ENCODE measurements around the gene FAM161A. TPM values are rescaled to one million over a fixed set of nuclear protein-coding genes. Genes with fewer than 3 reads are reported as not detected.
"Not testable (repeated sequence)": the region's sequence is repeated elsewhere in the genome, so short reads cannot be mapped to it uniquely, and the experiment has no call there.

Gene FAM161A
- total and polyA plus RNA-seq, 2 experiments from 2014 or later, result 4.5 to 9.4 TPM

- Histone ChIP-seq H3K36me3 (no peaks in the 10 kb centered on the region), H3K27me3 (no peaks in the 10 kb centered on the region), H3K4me3 (no peak overlapping the region), H3K4me1 (ENCODE audit: low read depth) (peaks cover 6% of the 10 kb centered on the region), H3K9me3 (ENCODE audit: low read depth) (no peaks in the 10 kb centered on the region), H3K27ac (no peak overlapping the region)
- TF ChIP-seq CTCF (IDR thresholded peaks at IDR 0.05; ENCODE audit: low read depth, low read length), result no peak
- peak in 1 of 2 donors; percentile 33 for DNase-seq (ENCODE audit: low read depth in 1 of 2, low spot score in 1 of 2)
Observed at GRCh38 chr2:61811821-61812220, 42.0 kb downstream of the FAM161A start.

- not testable (repeated sequence) for H3K4me1 ChIP-seq (ENCODE audit: low read depth); H3K27ac ChIP-seq; DNase-seq (ENCODE audit: low read depth in 1 of 2, low spot score in 1 of 2); H3K9me3 ChIP-seq (ENCODE audit: low read depth); H3K36me3 ChIP-seq; H3K27me3 ChIP-seq; H3K4me3 ChIP-seq
Observed at GRCh38 chr2:61810203-61810602, 43.7 kb downstream of the FAM161A start.

- not testable (repeated sequence) for H3K27me3 ChIP-seq; H3K4me1 ChIP-seq (ENCODE audit: low read depth); H3K36me3 ChIP-seq; H3K4me3 ChIP-seq; H3K27ac ChIP-seq; H3K9me3 ChIP-seq (ENCODE audit: low read depth); DNase-seq (ENCODE audit: low read depth in 1 of 2, low spot score in 1 of 2)
Observed at GRCh38 chr2:61808693-61809092, 45.2 kb downstream of the FAM161A start.

- Histone ChIP-seq H3K36me3 (no peaks in the 10 kb centered on the region), H3K4me3 (no peak overlapping the region), H3K4me1 (ENCODE audit: low read depth) (peaks cover 5% of the 10 kb centered on the region), H3K27me3 (no peaks in the 10 kb centered on the region), H3K27ac (no peak overlapping the region), H3K9me3 (ENCODE audit: low read depth) (no peaks in the 10 kb centered on the region)
- DNase-seq (ENCODE audit: low read depth in 1 of 2, low spot score in 1 of 2), result no peak
- TF ChIP-seq CTCF (IDR thresholded peaks at IDR 0.05; ENCODE audit: low read depth, low read length), result no peak
Observed at GRCh38 chr2:61807036-61807757, 46.7 kb downstream of the FAM161A start.

GRCh38 chr2:61802548-61802947, 51.3 kb downstream of the FAM161A start:
- Histone ChIP-seq H3K4me3 (no peak overlapping the region), H3K9me3 (ENCODE audit: low read depth) (no peaks in the 10 kb centered on the region), H3K36me3 (no peaks in the 10 kb centered on the region), H3K27ac (no peak overlapping the region), H3K27me3 (no peaks in the 10 kb centered on the region), H3K4me1 (ENCODE audit: low read depth) (peaks cover 5% of the 10 kb centered on the region)
- DNase-seq (ENCODE audit: low read depth in 1 of 2, low spot score in 1 of 2), result no peak
- no peak for TF ChIP-seq CTCF (IDR thresholded peaks at IDR 0.05; ENCODE audit: low read depth, low read length)

- no peaks in the 10 kb centered on the region for H3K4me1 ChIP-seq (ENCODE audit: low read depth)
- H3K36me3 ChIP-seq, result no peaks in the 10 kb centered on the region
- H3K9me3 ChIP-seq (ENCODE audit: low read depth), result no peaks in the 10 kb centered on the region
- no peak overlapping the region for H3K4me3 ChIP-seq
- H3K27me3 ChIP-seq, result peaks cover 12% of the 10 kb centered on the region
- DNase-seq (ENCODE audit: low read depth in 1 of 2, low spot score in 1 of 2), result no peak
- no peak for TF ChIP-seq CTCF (IDR thresholded peaks at IDR 0.05; ENCODE audit: low read depth, low read length)
- H3K27ac ChIP-seq, result no peak overlapping the region
Observed at GRCh38 chr2:61799099-61799498, 54.8 kb downstream of the FAM161A start.

GRCh38 chr2:61797446-61797845, 56.4 kb downstream of the FAM161A start:
- not testable (repeated sequence) for H3K4me1 ChIP-seq (ENCODE audit: low read depth); H3K9me3 ChIP-seq (ENCODE audit: low read depth); DNase-seq (ENCODE audit: low read depth in 1 of 2, low spot score in 1 of 2); H3K4me3 ChIP-seq; H3K36me3 ChIP-seq; H3K27ac ChIP-seq
- H3K27me3 ChIP-seq, result peaks cover 19% of the 10 kb centered on the region

Data from cardiac muscle cell (in vitro differentiated cells and primary cell).